COLO668 (cell line): ENCODE measurements around the gene ANO5.
"Not testable (repeated sequence)": the region's sequence is repeated elsewhere in the genome, so short reads cannot be mapped to it uniquely, and the experiment has no call there.

Experiments
- DNase-seq: peaks from one replicate; lab custom pipeline; 2025; ENCODE audit not compliant: unreplicated experiment; lab: John Stamatoyannopoulos, UW

ANO5 gene

DNA sequence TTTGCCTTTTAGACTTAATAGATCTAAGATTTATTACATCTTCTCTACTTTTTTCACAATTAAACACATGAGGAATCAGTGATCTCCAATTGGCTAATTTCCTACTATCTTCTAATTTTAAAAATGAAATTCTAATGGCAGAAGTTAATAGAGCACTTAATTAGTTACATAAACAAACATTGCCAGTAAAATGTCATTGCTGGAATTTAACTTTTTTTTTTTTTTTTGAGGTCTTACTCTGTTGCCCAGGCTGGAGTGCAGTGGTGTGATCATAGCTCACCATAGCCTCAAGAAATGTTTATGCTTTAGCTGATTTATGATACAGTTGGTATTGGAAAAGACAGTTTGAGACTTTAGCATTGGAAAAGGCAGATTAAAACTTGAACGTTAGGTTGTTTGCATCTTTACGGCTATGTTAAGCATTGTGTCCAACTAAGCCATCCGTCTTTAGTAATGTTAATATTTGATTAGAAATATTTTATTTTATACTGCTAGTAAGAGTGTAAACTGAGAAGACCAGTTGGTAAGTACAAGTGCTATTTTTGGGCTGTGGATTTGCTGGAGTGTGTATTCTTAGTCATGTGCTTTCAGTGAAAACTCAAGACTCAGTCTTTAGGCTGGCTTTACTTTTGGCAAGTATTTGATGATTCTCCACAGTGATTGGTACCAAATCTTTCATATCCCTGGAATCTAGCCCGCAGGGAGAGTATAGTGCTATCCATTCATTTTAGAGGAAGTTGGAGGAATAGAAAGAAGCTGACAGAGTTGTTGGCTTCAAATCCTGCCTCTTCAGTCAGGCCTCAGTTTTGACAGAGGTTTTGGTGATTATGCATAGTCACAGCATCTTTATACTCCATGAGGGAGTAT, 4.5 kb downstream of the ANO5 start:
- DNase-seq = no peak

DNA sequence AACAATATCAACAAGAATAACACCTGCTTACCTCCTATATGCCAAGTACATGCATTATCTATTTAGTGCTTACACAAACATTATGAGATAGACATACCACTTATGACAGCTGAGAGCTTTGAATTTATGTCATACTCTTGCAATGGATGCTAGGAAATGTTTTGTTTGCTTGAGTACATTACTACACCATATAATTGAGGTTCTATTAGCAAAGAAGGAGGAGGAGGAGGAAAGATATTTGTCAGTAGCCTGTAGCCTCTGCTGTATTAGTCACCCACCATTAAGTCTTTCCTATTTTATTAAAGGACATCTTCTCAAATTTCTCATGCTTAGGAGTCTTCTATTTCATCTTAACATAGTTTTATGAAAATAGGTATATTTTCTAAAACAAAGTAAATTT, 6.4 kb downstream of the ANO5 start:
- no peak for DNase-seq

DNA sequence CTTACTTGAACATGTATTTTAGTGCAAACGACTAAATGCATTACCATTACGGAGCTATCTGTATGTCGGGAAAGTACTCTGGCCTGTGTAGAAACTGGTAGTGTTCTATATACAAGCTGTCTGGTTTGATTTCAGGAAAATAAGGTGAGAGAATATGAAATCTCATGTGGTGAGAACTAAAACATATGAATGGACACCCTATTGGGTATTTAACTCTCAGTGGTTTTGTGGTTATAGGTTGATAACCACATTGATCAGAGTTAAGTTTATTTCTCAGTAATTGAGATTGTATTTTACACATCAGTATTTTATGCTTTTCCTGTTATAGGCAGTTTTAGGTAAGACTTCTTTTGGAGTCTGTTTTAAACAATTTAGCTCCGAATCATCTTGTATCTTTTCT, 10.4 kb downstream of the ANO5 start:
- no peak for DNase-seq

- no peak for DNase-seq
Measured at GRCh38 chr11:22207162-22207561, 14.3 kb downstream of the ANO5 start.

- DNase-seq = no peak
Measured at GRCh38 chr11:22208151-22208858, 15.4 kb downstream of the ANO5 start.

DNA sequence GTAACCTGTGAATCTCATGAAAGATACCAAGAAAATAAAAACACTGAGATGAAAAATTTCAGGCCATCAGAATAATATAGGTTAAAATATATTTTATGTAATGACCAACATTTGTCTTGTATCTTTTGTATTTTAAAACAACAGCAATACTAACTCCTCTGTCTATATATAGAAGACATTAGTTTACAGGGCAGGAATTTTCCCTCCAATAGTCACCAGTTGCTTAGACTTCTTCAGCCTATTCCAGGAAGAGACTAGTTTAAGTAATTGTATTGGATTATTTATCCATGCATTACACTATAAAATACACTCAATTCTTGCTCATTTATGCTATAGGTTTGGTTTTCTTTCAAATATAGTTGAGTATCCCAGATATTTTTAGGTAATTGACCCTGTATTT, 24.1 kb downstream of the ANO5 start:
- DNase-seq = no peak

DNA sequence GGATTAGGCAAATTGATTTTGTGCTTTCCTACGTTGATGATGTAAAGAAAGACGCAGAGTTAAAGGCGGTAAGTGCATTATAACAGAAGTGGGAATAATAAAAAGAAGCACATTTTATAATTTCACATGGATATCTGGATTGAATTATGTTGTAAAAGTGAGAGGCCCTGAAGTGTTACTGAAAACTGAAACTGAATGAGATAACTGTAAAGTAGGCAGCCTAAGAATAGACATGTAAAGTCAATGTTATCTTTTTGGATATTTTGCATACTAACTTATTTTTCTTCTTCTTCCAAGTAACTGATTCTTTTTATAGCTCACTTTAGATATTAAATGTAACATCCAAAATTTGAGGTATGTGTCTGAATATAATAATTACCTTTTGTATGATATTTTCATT, 28.3 kb downstream of the ANO5 start:
- no peak for DNase-seq

DNA sequence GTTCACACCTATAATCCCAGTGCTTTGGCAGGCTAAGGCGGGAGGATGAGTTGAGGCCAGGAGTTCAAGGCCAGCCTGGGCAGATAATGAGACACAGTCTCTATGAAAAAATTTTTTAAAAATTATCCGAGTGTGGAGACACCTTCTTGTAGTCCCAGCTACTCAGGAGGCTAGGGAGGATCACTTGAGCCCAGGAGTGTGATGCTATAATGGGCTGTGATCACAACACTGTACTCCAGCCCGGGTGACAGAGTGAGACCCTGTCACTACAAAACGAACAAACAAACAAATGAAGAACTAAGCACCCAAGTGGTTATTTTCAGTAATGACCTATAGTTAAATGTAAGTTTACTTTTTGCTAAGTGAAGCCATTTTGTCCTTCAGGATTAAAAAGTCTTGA, 32.3 kb downstream of the ANO5 start:
- DNase-seq = no peak

GRCh38 chr11:22234743-22235142, 41.9 kb downstream of the ANO5 start:
- DNase-seq = no peak

DNA sequence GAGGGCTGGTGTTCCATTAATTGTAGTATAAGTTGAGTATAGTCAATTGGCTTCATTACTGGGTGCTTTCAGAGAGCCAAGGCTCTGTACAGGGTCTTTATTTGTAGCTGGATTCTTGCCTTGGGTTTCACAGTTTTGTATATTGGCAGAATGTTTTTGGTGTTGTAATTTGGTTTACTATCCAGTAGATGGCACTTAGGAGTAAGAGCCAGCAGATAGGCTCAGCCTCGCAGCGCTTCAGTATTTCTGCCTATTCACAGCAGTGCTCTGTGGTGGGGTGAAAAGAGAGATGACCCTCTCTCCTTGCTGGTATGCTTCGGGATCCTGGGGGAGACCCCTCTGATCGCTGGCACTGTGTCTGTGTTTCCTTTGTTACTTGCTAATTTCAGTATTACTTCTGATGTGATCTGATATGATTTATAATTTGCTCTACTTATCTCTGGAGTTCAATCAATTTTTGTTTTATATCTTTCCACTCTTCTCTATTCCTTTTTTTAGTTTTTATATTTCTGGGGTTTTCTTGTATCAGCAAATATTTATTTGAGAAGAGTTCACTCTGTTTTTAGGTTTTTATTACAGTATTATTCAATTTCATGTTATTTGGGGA, 52.2 kb downstream of the ANO5 start:
- peak; percentile 14 for DNase-seq

GRCh38 chr11:22246992-22247391, 54.1 kb downstream of the ANO5 start:
- DNase-seq = no peak

GRCh38 chr11:22249871-22250270, 57.0 kb downstream of the ANO5 start:
- no peak for DNase-seq

GRCh38 chr11:22256876-22257275, 64.0 kb downstream of the ANO5 start:
- DNase-seq = no peak

DNA sequence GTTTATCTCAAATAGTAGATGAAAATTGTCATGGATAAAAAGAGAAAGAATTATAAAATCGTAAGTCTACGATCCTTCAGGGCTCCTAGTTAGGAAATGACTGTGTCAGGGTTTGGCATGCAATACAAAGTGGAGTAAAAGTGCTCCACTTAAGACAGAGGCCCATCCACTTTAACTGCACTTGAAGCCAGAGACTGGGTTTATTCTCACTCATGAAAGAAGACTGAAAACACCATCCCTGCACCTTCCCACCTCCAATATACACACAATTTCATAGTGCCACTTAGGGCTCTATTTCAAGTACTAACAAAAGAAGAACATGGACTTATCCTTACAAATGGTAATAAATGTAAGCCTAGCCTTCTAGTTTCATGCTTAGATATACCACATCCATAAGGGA, 70.7 kb downstream of the ANO5 start:
- no peak for DNase-seq

GRCh38 chr11:22268983-22269624, 76.2 kb downstream of the ANO5 start:
- DNase-seq = not testable (repeated sequence)

GRCh38 chr11:22273781-22274180, 80.9 kb downstream of the ANO5 start:
- DNase-seq = no peak

GRCh38 chr11:22275600-22275999, 82.7 kb downstream of the ANO5 start:
- DNase-seq = no peak

DNA sequence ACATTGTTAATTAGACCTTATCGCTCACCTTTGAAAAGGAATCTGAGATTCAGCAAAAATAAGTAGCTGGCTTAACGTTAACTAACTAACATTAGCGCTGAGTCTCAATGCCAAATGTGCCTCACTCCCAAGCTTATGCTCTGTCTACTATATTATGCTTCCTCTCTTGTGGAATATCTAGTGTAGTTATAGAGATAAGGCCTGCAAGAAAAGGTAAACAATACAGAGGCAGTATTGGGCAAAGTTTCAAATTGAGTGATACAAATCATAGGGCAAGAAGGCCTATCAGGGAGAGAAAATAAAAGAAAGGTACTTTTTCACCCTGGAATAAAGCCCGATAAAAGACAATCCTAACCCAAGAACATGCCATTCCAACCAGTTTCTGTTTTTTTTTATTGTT, 83.7 kb downstream of the ANO5 start:
- no peak for DNase-seq

DNA sequence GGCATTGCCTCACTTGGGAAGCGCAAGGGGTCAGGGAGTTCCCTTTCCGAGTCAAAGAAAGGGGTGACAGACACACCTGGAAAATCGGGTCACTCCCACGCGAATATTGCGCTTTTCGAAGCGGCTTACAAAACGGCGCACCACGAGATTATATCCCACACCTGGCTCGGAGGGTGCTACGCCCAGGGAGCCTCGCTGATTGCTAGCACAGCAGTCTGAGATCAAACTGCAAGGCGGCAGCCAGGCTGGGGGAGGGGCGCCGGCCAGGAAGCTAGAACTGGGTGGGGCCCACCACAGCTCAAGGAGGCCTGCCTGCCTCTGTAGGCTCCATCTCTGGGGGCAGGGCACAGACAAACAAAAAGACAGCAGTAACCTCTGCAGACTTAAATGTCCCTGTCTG, 92.1 kb downstream of the ANO5 start:
- not testable (repeated sequence) for DNase-seq

GRCh38 chr11:22302368-22302767, 109.5 kb downstream of the ANO5 start:
- no peak for DNase-seq

GRCh38 chr11:22304337-22304961, 111.6 kb downstream of the ANO5 start:
- no peak for DNase-seq
